CD4-positive, alpha-beta T cell (primary cell): Measurements from ENCODE around the gene RAPGEF1. TPM values are rescaled to one million over a fixed set of nuclear protein-coding genes. Genes with fewer than 3 reads are reported as not detected.

Experiments
- ATAC-seq: fragments of 200-7000 bp; cut with Tn5 transposase; one replicate; pipeline ENCODE4 v1.10.0; 2022; ENCODE audit warnings: mild to moderate bottlenecking; ENCODE audit not compliant: poor library complexity
- CTCF ChIA-PET: fragments of 350-600 bp; sonication (Branson Sonifier 250); formaldehyde crosslinking; loops from one replicate; lab custom pipeline; 2021; ENCODE audit warnings: antibody characterized with exemption, inconsistent platforms; lab: Charles Lee
- POLR2A ChIA-PET: fragments of 350-600 bp; sonication (Branson Sonifier 250); formaldehyde crosslinking; loops from one replicate; lab custom pipeline; 2021; ENCODE audit warnings: antibody characterized with exemption, inconsistent platforms; lab: Charles Lee
- DNase-seq, 14 experiments: peaks; one replicate each; pipeline ENCODE4 v3.0.0-alpha.2; 2013 to 2020; ENCODE audit warnings: mixed read lengths in 2 of 14
- H3K27ac ChIP-seq, 2 donors: one replicate each; pipeline versions ENCODE4 v1.5.1 to v1.7.0; 2013; ENCODE audit warnings: low read length in 2 of 2, low read depth in 1 of 2, mild to moderate bottlenecking in 1 of 2
- H3K27me3 ChIP-seq, 2 experiments: 1 replicate in 1 of 2; 2 replicates in 1 of 2; pipeline versions ENCODE4 v1.6.1 to v1.7.0; 2013; ENCODE audit warnings: low read length in 2 of 2, control low read depth in 1 of 2, mild to moderate bottlenecking in 1 of 2, moderate library complexity in 1 of 2; ENCODE audit not compliant: insufficient read depth in 2 of 2, control insufficient read depth in 1 of 2
- H3K36me3 ChIP-seq: one replicate; pipeline ENCODE4 v1.6.1; 2013; ENCODE audit warnings: low read length, control low read depth; ENCODE audit not compliant: insufficient read depth
- H3K4me1 ChIP-seq: one replicate; pipeline ENCODE4 v1.6.1; 2013; ENCODE audit warnings: low read length, control low read depth; ENCODE audit not compliant: insufficient read depth
- H3K4me3 ChIP-seq: one replicate; pipeline ENCODE4 v1.5.1; 2013; ENCODE audit warnings: mild to moderate bottlenecking, low read length, moderate library complexity
- H3K9me3 ChIP-seq, 2 experiments: 1 replicate in 1 of 2; 2 replicates in 1 of 2; pipeline versions ENCODE4 v1.6.1 to v1.7.0; 2013; ENCODE audit warnings: low read length in 2 of 2, mild to moderate bottlenecking in 2 of 2, control low read depth in 1 of 2, moderate library complexity in 1 of 2; ENCODE audit not compliant: control insufficient read depth in 1 of 2, insufficient read depth in 1 of 2
- H3K27ac Mint-ChIP-seq: one replicate; pipeline ENCODE4 v1.8.0; 2020; ENCODE audit warnings: mixed read lengths
- H3K27me3 Mint-ChIP-seq: one replicate; pipeline ENCODE4 v1.8.0; 2021; ENCODE audit warnings: mixed read lengths
- H3K36me3 Mint-ChIP-seq: one replicate; pipeline ENCODE4 v1.8.0; 2021; ENCODE audit warnings: low read depth, mixed read lengths
- H3K4me1 Mint-ChIP-seq: one replicate; pipeline ENCODE4 v1.8.0; 2021; ENCODE audit warnings: low read depth, mixed read lengths
- H3K4me3 Mint-ChIP-seq: one replicate; pipeline ENCODE4 v1.8.0; 2020; ENCODE audit warnings: mild to moderate bottlenecking, mixed read lengths
- H3K9me3 Mint-ChIP-seq: one replicate; pipeline ENCODE4 v1.8.0; 2020; ENCODE audit warnings: mixed read lengths
- intact Hi-C, 2 experiments: fragments of 100-400 bp; cut with DNase I in 1 of 2; cut with micrococcal nuclease in 1 of 2; formaldehyde crosslinking; loops; one replicate each; pipeline versions ENCODE4 v1.15.1 to v1.9.0; 2023 to 2025; cut with DNase I, micrococcal nuclease
- total RNA-seq, 174 experiments: library from RNA in 2 of 174; stranded (reverse) in 2 of 174; gene quantifications; one replicate each; pipeline ENCODE4 v1.2.3 and lab custom pipeline; 2021 to 2026
- TF ChIP-seq, protein P1 (sequence below): fragments of 200-600 bp; IDR thresholded peaks from one replicate; pipeline ENCODE4 v1.8.0; 2022; ENCODE audit warnings: antibody characterized with exemption, mild to moderate bottlenecking

The RAPGEF1 gene
- total RNA-seq, 2 experiments from 2014 or later: 130 to 134 TPM

DNA sequence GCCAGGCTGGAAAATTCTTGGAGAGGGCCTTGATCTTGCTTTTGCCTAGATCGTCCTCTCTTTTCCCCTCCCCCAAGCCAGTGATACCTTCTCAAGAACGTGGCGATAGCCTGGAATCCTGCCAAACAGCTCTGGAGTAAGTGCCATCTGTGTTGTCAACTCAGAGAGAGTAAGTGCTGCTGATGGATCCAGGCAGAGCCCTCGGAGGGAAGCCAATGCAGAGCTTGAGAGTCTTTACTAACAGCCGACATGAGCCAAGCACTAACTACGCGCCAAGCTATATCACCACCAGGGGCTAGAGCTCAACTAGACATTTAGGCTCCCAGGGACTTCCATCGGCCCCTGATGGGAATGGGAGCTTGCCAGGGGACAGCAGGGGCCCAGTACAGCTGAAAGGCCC, 17.6 kb downstream of the RAPGEF1 start:
- peaks cover 76% of the 10 kb centered on the region for H3K4me1 ChIP-seq
- ChIA-PET POLR2A (interaction anchor here (0.9 to 1.0 kb wide), 2 partner anchors 10 to 13 kb away, joined by 3 to 4 read pairs; no protein-coding TSS in a partner anchor), CTCF (interaction anchor here (0.7 kb wide), 1 partner anchor 87 kb away, joined by 3 read pairs; no protein-coding TSS in a partner anchor)

DNA sequence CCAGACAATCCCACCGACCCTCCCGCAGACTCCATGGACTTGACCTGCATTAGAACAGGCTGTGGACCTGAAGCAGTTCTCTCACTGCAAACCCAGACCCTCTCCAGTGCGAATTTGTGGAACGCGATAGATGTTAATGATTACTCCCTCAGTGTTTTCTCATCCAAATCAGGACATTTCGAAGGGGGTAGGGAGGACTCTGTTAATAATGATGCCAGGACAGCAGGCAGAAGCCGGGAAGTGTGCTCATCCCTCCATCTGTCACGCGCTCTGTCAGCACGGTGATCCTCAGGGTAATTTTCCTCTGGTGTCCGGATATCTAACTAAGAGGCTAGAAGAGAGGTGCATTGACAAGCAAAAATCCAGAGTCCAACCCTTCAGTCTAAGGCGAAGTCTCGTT, 18.8 kb downstream of the RAPGEF1 start:
- POLR2A ChIA-PET: interaction anchor here (0.5 kb wide), 1 partner anchor 12 kb away, joined by 3 read pairs; no protein-coding TSS in a partner anchor
- Histone ChIP-seq H3K9me3 (no peaks in the 10 kb centered on the region), H3K27ac (no peak overlapping the region), H3K4me1 (peaks cover 72% of the 10 kb centered on the region), H3K27me3 (no peaks in the 10 kb centered on the region), H3K4me3 (no peak overlapping the region), H3K36me3 (peaks cover 28% of the 10 kb centered on the region)
- TF ChIP-seq, protein P1, sequence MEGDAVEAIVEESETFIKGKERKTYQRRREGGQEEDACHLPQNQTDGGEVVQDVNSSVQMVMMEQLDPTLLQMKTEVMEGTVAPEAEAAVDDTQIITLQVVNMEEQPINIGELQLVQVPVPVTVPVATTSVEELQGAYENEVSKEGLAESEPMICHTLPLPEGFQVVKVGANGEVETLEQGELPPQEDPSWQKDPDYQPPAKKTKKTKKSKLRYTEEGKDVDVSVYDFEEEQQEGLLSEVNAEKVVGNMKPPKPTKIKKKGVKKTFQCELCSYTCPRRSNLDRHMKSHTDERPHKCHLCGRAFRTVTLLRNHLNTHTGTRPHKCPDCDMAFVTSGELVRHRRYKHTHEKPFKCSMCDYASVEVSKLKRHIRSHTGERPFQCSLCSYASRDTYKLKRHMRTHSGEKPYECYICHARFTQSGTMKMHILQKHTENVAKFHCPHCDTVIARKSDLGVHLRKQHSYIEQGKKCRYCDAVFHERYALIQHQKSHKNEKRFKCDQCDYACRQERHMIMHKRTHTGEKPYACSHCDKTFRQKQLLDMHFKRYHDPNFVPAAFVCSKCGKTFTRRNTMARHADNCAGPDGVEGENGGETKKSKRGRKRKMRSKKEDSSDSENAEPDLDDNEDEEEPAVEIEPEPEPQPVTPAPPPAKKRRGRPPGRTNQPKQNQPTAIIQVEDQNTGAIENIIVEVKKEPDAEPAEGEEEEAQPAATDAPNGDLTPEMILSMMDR: no peak
- Mint-ChIP-seq H3K27me3 (no peaks in the 10 kb centered on the region), H3K36me3 (peaks cover 55% of the 10 kb centered on the region), H3K27ac (peak overlapping the region; percentile 85), H3K4me1 (peaks cover 83% of the 10 kb centered on the region), H3K4me3 (no peak overlapping the region), H3K9me3 (no peaks in the 10 kb centered on the region)
- DNase-seq: no peak
- no peak for ATAC-seq
- intact Hi-C loops: no loop called here
- CTCF ChIA-PET: no interaction called here

More for the DNA sequence above, 17.6 kb downstream of the RAPGEF1 start:
- no peaks in the 10 kb centered on the region for H3K9me3 Mint-ChIP-seq
- no peaks in the 10 kb centered on the region for H3K9me3 ChIP-seq
- TF ChIP-seq, protein P1: no peak
- peaks cover 23% of the 10 kb centered on the region for H3K36me3 ChIP-seq
- DNase-seq: no peak
- H3K36me3 Mint-ChIP-seq: peaks cover 44% of the 10 kb centered on the region
- H3K27ac Mint-ChIP-seq: peak overlapping the region; percentile 85
- ATAC-seq: no peak
- no peaks in the 10 kb centered on the region for H3K27me3 ChIP-seq
- no peak overlapping the region for H3K4me3 Mint-ChIP-seq
- H3K27ac ChIP-seq: no peak overlapping the region
- no peaks in the 10 kb centered on the region for H3K27me3 Mint-ChIP-seq
- intact Hi-C loops: no loop called here
- no peak overlapping the region for H3K4me3 ChIP-seq
- H3K4me1 Mint-ChIP-seq: peaks cover 83% of the 10 kb centered on the region

DNA sequence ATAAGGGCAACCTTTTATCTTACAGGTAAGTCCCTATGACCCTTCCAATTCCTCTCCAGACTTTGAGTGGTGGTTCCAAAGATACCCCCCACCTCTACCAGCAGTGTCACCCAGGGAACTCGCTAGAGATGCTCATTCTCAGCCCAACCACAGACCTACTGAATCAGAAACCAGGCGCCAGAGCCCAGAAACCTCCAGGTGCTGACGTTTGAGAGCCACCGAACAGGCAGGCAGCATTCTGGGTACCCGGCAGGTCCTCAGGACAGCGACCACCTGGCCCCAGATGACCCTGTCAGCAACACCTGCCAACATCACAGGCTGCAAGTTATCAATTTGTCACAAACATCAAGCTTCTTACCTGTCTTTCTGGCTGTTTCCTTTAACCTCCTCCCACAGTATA, 19.5 kb downstream of the RAPGEF1 start:
- no peaks in the 10 kb centered on the region for H3K9me3 Mint-ChIP-seq
- peak in 3 of 14 experiments; percentile 26 to 51 (median 43) for DNase-seq
- Histone ChIP-seq H3K27ac (peak overlapping the region in 1 of 2 donors; percentile 5), H3K4me1 (peaks cover 66% of the 10 kb centered on the region), H3K4me3 (no peak overlapping the region), H3K36me3 (peaks cover 30% of the 10 kb centered on the region), H3K9me3 (no peaks in the 10 kb centered on the region), H3K27me3 (no peaks in the 10 kb centered on the region)
- H3K27ac Mint-ChIP-seq: peak overlapping the region; percentile 85
- no peaks in the 10 kb centered on the region for H3K27me3 Mint-ChIP-seq
- ChIA-PET POLR2A (interaction anchor here (0.5 to 1.7 kb wide), 5 partner anchors 8 to 42 kb away, joined by 3 to 11 read pairs (median 6); no protein-coding TSS in a partner anchor), CTCF (no interaction called here)
- TF ChIP-seq, protein P1: no peak
- H3K36me3 Mint-ChIP-seq: peaks cover 63% of the 10 kb centered on the region
- peaks cover 84% of the 10 kb centered on the region for H3K4me1 Mint-ChIP-seq
- intact Hi-C loops: no loop called here
- ATAC-seq: peak; percentile 63
- H3K4me3 Mint-ChIP-seq: peak overlapping the region; percentile 47
